ENCODE results near the gene IQSEC3.

Gene IQSEC3

DNA sequence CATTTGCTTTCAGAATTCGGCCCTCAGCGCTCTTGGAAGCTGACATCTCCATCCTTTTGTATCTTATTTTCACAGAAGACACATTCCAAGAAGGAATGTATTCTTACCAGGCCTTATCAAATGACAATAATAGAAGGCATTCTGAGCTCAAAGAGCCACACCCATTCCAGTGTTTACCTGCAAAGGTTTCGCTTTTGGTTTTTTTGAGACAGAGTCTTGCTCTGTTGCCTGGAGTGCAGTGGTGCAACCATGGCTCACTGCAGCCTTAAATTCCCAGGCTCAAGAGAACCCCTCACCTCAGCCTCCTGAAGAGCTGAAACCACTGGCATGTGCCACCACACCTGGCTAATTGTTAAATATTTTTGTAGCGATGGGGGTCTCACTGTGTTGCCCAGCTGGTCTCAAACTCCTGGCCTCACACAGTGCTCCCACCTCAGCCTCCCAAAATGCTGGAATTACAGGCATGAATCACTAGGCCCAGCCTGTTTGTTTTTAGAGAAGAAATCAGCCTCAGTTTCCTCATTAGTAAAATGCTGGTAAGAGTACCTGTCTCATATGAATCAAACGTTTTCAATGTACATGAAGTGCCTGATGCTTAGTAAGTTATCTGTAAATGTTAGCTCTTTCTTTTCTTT is 78.2 kb downstream of the IQSEC3 start:
- Histone ChIP-seq H3K9me2 (replicated peaks; ENCODE audit: low read depth, low read length) (no peaks in the 10 kb centered on the region), H3K27me3 (ENCODE audit: insufficient read depth, low read length, poor library complexity, severe bottlenecking) (no peaks in the 10 kb centered on the region), H3K4me1 (ENCODE audit: insufficient read depth, low read length, poor library complexity, severe bottlenecking) (peaks cover 6% of the 10 kb centered on the region), H3K4me3 (ENCODE audit: low read length, poor library complexity, severe bottlenecking) (no peak overlapping the region), H3F3A (ENCODE audit: low read depth) (no peaks in the 10 kb centered on the region), H3K4me2 (ENCODE audit: low read depth, low read length, poor library complexity, severe bottlenecking) (no peak overlapping the region), H3K9me3 (ENCODE audit: insufficient read depth, low read depth, low read length) (no peaks in the 10 kb centered on the region), H2AFZ (ENCODE audit: low read length) (no peak overlapping the region), H4K20me1 (ENCODE audit: insufficient read depth, low read length, poor library complexity, severe bottlenecking) (no peaks in the 10 kb centered on the region), H3K36me3 (ENCODE audit: insufficient read depth, low read length) (no peaks in the 10 kb centered on the region), H3K9ac (ENCODE audit: low read depth, low read length, poor library complexity, severe bottlenecking) (no peak overlapping the region), H3K79me2 (ENCODE audit: insufficient read depth, low read length) (no peaks in the 10 kb centered on the region)
- TF ChIP-seq EZH2phosphoT487 (IDR thresholded peaks at IDR 0.05; ENCODE audit: borderline replicate concordance) (no peak), CTCF (conservative IDR thresholded peaks at IDR 0.05; ENCODE audit: low read length) (no peak)

GRCh38 chr12:145369-145960 is 78.9 kb downstream of the IQSEC3 start:
- Histone ChIP-seq H3K4me1 (ENCODE audit: insufficient read depth, low read length, poor library complexity, severe bottlenecking) (peaks cover 4% of the 10 kb centered on the region), H4K20me1 (ENCODE audit: insufficient read depth, low read length, poor library complexity, severe bottlenecking) (no peaks in the 10 kb centered on the region), H3K9me2 (replicated peaks; ENCODE audit: low read depth, low read length) (no peaks in the 10 kb centered on the region), H3K9ac (ENCODE audit: low read depth, low read length, poor library complexity, severe bottlenecking) (no peak overlapping the region), H2AFZ (ENCODE audit: low read length) (no peak overlapping the region), H3K36me3 (ENCODE audit: insufficient read depth, low read length) (no peaks in the 10 kb centered on the region), H3K4me3 (ENCODE audit: low read length, poor library complexity, severe bottlenecking) (no peak overlapping the region), H3F3A (ENCODE audit: low read depth) (no peaks in the 10 kb centered on the region), H3K27me3 (ENCODE audit: insufficient read depth, low read length, poor library complexity, severe bottlenecking) (no peaks in the 10 kb centered on the region), H3K9me3 (ENCODE audit: insufficient read depth, low read depth, low read length) (no peaks in the 10 kb centered on the region), H3K4me2 (ENCODE audit: low read depth, low read length, poor library complexity, severe bottlenecking) (no peak overlapping the region), H3K79me2 (ENCODE audit: insufficient read depth, low read length) (no peaks in the 10 kb centered on the region)
- TF ChIP-seq CTCF (conservative IDR thresholded peaks at IDR 0.05; ENCODE audit: low read length): no peak
- no peak for TF ChIP-seq EZH2phosphoT487 (IDR thresholded peaks at IDR 0.05; ENCODE audit: borderline replicate concordance)

DNA sequence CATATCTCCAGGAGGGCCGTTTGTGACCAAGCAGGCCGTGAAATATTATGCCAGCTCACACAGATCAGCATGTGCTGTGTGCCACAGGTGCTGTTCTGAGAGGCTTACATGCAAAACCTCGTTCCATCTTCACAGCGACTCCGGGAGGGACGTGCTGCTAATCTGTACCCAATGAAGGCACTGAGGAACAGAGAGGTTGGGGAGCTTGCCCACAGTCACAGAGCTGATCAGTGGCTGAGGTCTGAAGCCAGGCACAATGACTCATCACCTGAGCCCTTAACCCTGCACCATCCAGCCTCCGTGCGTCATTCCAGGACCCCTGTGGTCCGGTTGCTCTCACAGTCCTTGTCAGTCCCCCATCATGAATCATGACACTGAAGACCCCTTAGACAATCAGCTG is 80.7 kb downstream of the IQSEC3 start:
- H3K4me3 ChIP-seq (ENCODE audit: low read length, poor library complexity, severe bottlenecking): no peak overlapping the region
- no peak for TF ChIP-seq EZH2phosphoT487 (IDR thresholded peaks at IDR 0.05; ENCODE audit: borderline replicate concordance)
- no peak for TF ChIP-seq CTCF (conservative IDR thresholded peaks at IDR 0.05; ENCODE audit: low read length)
- H3K9me3 ChIP-seq (ENCODE audit: insufficient read depth, low read depth, low read length): no peaks in the 10 kb centered on the region
- no peaks in the 10 kb centered on the region for H3K79me2 ChIP-seq (ENCODE audit: insufficient read depth, low read length)
- H3K4me1 ChIP-seq (ENCODE audit: insufficient read depth, low read length, poor library complexity, severe bottlenecking): peaks cover 5% of the 10 kb centered on the region
- no peak overlapping the region for H2AFZ ChIP-seq (ENCODE audit: low read length)
- H3F3A ChIP-seq (ENCODE audit: low read depth): no peaks in the 10 kb centered on the region
- H4K20me1 ChIP-seq (ENCODE audit: insufficient read depth, low read length, poor library complexity, severe bottlenecking): no peaks in the 10 kb centered on the region
- H3K27me3 ChIP-seq (ENCODE audit: insufficient read depth, low read length, poor library complexity, severe bottlenecking): no peaks in the 10 kb centered on the region
- no peak overlapping the region for H3K9ac ChIP-seq (ENCODE audit: low read depth, low read length, poor library complexity, severe bottlenecking)
- H3K9me2 ChIP-seq (replicated peaks; ENCODE audit: low read depth, low read length): no peaks in the 10 kb centered on the region
- H3K4me2 ChIP-seq (ENCODE audit: low read depth, low read length, poor library complexity, severe bottlenecking): no peak overlapping the region
- no peaks in the 10 kb centered on the region for H3K36me3 ChIP-seq (ENCODE audit: insufficient read depth, low read length)

All from Loucy (cell line).